Fibroblast of lung (primary cell): ENCODE results near the gene RTCA. TPM values are rescaled to one million over a fixed set of nuclear protein-coding genes. Genes with fewer than 3 reads are reported as not detected.

Source experiments
- DNase-seq, 2 donors: peaks; one replicate each; pipeline versions ENCODE4 v3.0.0 to v3.0.0-alpha.2; 2010; ENCODE audit warnings: low read depth in 2 of 2
- H2AFZ ChIP-seq: 2 replicates; pipeline ENCODE4 v1.5.1; 2012; ENCODE audit warnings: low read length, control low read depth, inconsistent platforms
- H3K27ac ChIP-seq: 2 replicates; pipeline ENCODE4 v1.5.1; 2011; ENCODE audit warnings: low read length, control low read depth; ENCODE audit not compliant: insufficient read depth
- H3K27me3 ChIP-seq: 2 replicates; pipeline ENCODE4 v1.5.1; 2011; ENCODE audit warnings: mild to moderate bottlenecking, low read length; ENCODE audit not compliant: control insufficient read depth, insufficient read depth
- H3K36me3 ChIP-seq: 2 replicates; pipeline ENCODE4 v1.5.1; 2011; ENCODE audit warnings: low read length; ENCODE audit not compliant: control insufficient read depth, insufficient read depth
- H3K4me1 ChIP-seq: 2 replicates; pipeline ENCODE4 v1.5.1; 2011; ENCODE audit warnings: low read length; ENCODE audit not compliant: control insufficient read depth, insufficient read depth; ENCODE audit errors: extremely low read depth
- H3K4me2 ChIP-seq: 2 replicates; pipeline ENCODE4 v1.5.1; 2011; ENCODE audit warnings: low read length, control low read depth; ENCODE audit not compliant: insufficient read depth; ENCODE audit errors: extremely low read depth
- H3K4me3 ChIP-seq, 4 experiments: fragments of 200-600 bp in 1 of 4; sonication (generic) in 1 of 4; replicated peaks in 1 of 4; 2 replicates each; pipeline ENCODE4 v1.5.1; 2011 to 2016; ENCODE audit warnings: low read length in 4 of 4, low read depth in 3 of 4, mild to moderate bottlenecking in 3 of 4, control low read depth in 2 of 4, inconsistent platforms in 1 of 4, mixed read lengths in 1 of 4; ENCODE audit not compliant: insufficient read depth in 1 of 4; ENCODE audit errors: control extremely low read depth in 1 of 4
- H3K79me2 ChIP-seq: 2 replicates; pipeline ENCODE4 v1.5.1; 2012; ENCODE audit warnings: mild to moderate bottlenecking, low read length, inconsistent platforms; ENCODE audit not compliant: control insufficient read depth, insufficient read depth
- H3K9ac ChIP-seq: 2 replicates; pipeline ENCODE4 v1.5.1; 2011; ENCODE audit warnings: mild to moderate bottlenecking, low read length, control low read depth; ENCODE audit not compliant: insufficient read depth
- H3K9me3 ChIP-seq: 2 replicates; pipeline ENCODE4 v1.5.1; 2012; ENCODE audit warnings: low read depth, low read length; ENCODE audit not compliant: control insufficient read depth, insufficient read depth
- H4K20me1 ChIP-seq: 2 replicates; pipeline ENCODE4 v1.5.1; 2011; ENCODE audit warnings: low read length; ENCODE audit not compliant: control insufficient read depth, insufficient read depth; ENCODE audit errors: extremely low read depth
- EZH2 ChIP-seq: IDR thresholded peaks from 2 replicates; pipeline ENCODE4 v1.5.1; 2012; ENCODE audit warnings: low read length, control low read depth, mild to moderate bottlenecking; ENCODE audit errors: missing control alignments
- polyA plus RNA-seq, 2 donors: library from polyadenylated mRNA; depleted of rRNA in 1 of 2; stranded (reverse) in 1 of 2; unstranded in 1 of 2; fragments of >200 nt; gene quantifications; 2 replicates each; pipeline ENCODE4 v1.2.1, GENCODE V29; 2011 to 2012; ENCODE audit warnings: missing spikeins in 1 of 2
- total RNA-seq: library from RNA; depleted of rRNA; stranded (reverse); fragments of >200 nt; gene quantifications from 2 replicates; pipeline ENCODE4 v1.2.1, GENCODE V29; 2014
- TF ChIP-seq, protein P1 (sequence below), 2 donors: IDR thresholded peaks in 1 of 2; conservative IDR thresholded peaks in 1 of 2; 1 replicate in 1 of 2; 2 replicates in 1 of 2; pipeline ENCODE4 v1.5.1; 2011 to 2012; ENCODE audit warnings: low read length in 2 of 2, control low read depth in 1 of 2, inconsistent platforms in 1 of 2, low read depth in 1 of 2, mild to moderate bottlenecking in 1 of 2

Gene RTCA
- total and polyA plus RNA-seq, 2 donors (not counting 1 experiment from before 2014, with no cell fraction given), result 39.2 to 45.9 TPM

DNA sequence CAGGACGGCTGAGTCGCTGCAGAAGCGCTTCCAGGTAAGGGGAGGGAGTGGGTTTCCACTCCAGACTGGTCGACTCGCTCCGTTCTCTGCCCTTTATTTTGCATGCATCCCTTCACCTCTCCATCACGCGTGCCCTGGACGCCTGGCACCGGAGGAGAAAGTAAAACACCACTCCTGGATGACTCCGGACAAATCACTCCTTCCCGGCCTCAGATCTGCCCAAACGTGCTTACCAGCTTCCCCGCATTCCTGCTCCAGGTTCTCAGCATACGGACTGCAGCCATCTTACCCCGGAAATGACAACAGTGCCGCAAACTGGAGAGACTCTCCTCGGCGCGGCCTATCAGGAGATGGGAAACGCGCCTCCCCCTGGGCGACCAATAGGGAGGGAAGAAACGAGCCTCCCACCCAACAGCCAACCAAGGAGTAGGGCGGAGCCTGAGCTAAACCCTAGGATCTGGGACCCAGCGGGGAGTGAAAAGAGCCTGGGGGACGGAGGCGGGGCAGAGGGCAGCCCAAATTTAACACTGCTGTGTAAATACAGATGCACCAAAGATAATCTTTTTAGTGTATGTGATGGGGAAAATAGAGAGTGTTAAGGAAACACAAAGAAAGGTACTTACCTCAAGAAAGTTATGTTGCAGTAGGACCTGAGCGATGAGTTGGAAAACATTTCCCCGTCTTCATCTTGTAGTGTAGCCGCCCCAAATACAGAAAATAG, 16.3 kb upstream of the RTCA start, which contains the start of gene DBT:
DBT (minus strand) TSS at position 298 of the 721 bp plus-strand sequence; CDS start at position 284, 14 bp downstream.
- Histone ChIP-seq H3K9ac (peak within 1 kb of the TSS; percentile 68), H4K20me1 (no peaks in the 10 kb centered on the region), H3K9me3 (no peaks in the 10 kb centered on the region), H3K36me3 (no peaks in the 10 kb centered on the region), H3K4me2 (peak within 1 kb of the TSS; percentile 86), H3K79me2 (peaks cover 7% of the 10 kb centered on the region), H3K27me3 (no peaks in the 10 kb centered on the region), H3K4me3 (peak within 1 kb of the TSS; percentile 76 to 92 (median 80)), H2AFZ (peak within 1 kb of the TSS; percentile 95), H3K4me1 (no peaks in the 10 kb centered on the region), H3K27ac (peak within 1 kb of the TSS; percentile 88)
- TF ChIP-seq EZH2, result no peak
- TF ChIP-seq, protein P1, sequence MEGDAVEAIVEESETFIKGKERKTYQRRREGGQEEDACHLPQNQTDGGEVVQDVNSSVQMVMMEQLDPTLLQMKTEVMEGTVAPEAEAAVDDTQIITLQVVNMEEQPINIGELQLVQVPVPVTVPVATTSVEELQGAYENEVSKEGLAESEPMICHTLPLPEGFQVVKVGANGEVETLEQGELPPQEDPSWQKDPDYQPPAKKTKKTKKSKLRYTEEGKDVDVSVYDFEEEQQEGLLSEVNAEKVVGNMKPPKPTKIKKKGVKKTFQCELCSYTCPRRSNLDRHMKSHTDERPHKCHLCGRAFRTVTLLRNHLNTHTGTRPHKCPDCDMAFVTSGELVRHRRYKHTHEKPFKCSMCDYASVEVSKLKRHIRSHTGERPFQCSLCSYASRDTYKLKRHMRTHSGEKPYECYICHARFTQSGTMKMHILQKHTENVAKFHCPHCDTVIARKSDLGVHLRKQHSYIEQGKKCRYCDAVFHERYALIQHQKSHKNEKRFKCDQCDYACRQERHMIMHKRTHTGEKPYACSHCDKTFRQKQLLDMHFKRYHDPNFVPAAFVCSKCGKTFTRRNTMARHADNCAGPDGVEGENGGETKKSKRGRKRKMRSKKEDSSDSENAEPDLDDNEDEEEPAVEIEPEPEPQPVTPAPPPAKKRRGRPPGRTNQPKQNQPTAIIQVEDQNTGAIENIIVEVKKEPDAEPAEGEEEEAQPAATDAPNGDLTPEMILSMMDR (conservative IDR thresholded peaks at IDR 0.05 in 1 of 2, IDR thresholded peaks at IDR 0.05 in 1 of 2; ENCODE audit: low read depth in 1 of 2, low read length in 2 of 2), result no peak
- DNase-seq, result peak; percentile 94

DNA sequence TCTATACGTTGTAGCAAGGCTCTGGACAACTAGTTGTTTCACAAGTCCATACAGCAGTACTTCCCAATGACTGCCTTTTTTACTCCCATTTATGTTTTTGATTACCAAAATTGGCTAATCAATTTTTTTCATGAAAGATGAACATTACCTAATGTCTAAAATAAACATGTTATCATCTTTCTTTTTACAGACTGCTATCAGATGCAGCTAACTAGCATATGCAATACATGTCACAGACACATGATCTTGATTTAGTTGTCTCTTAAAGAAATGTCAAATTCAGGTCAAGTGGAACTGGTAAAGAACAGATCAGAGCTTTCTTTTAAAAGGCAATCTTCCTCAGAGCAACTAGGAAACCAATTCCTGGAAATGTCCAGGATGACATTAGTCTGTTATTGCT, 15.8 kb upstream of the RTCA start:
- TF ChIP-seq, protein P1 (conservative IDR thresholded peaks at IDR 0.05 in 1 of 2, IDR thresholded peaks at IDR 0.05 in 1 of 2; ENCODE audit: low read depth in 1 of 2, low read length in 2 of 2), result no peak
- TF ChIP-seq EZH2, result no peak
- no peak for DNase-seq
- H3K4me2 ChIP-seq, result peak overlapping the region; percentile 86
- H3K9me3 ChIP-seq, result no peaks in the 10 kb centered on the region
- H3K79me2 ChIP-seq, result peaks cover 7% of the 10 kb centered on the region
- peak overlapping the region; percentile 88 for H3K27ac ChIP-seq
- no peaks in the 10 kb centered on the region for H3K4me1 ChIP-seq
- no peak overlapping the region for H3K9ac ChIP-seq
- peak overlapping the region; percentile 92 for H2AFZ ChIP-seq
- no peaks in the 10 kb centered on the region for H3K27me3 ChIP-seq
- peak overlapping the region in 3 of 4 experiments; percentile 76 to 84 (median 76) for H3K4me3 ChIP-seq
- no peaks in the 10 kb centered on the region for H3K36me3 ChIP-seq
- no peaks in the 10 kb centered on the region for H4K20me1 ChIP-seq

DNA sequence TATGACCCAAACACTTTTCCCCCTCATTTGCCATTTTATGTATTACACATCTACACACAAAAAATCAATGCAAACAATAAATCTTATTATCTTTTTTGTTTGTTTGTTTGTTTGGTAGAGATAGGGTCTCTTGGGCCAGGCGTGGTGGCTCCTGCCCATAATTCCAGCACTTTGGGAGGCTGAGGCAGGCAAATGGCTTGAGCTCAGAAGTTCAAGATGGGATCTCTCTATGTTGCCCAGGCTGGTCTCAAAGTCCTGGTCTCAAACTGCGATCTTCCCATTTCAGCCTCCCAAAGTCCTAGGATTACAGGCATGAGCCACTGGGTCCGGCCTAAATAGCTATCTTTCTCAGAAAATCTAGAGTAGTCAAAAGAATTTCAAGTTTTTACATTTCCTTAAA, 15.2 kb upstream of the RTCA start:
- H3K27me3 ChIP-seq, result no peaks in the 10 kb centered on the region
- no peak overlapping the region for H3K4me2 ChIP-seq
- TF ChIP-seq, protein P1 (conservative IDR thresholded peaks at IDR 0.05 in 1 of 2, IDR thresholded peaks at IDR 0.05 in 1 of 2; ENCODE audit: low read depth in 1 of 2, low read length in 2 of 2), result no peak
- no peak for TF ChIP-seq EZH2
- H3K4me1 ChIP-seq, result no peaks in the 10 kb centered on the region
- DNase-seq, result no peak
- peaks cover 7% of the 10 kb centered on the region for H3K79me2 ChIP-seq
- H3K9me3 ChIP-seq, result no peaks in the 10 kb centered on the region
- no peak overlapping the region for H3K9ac ChIP-seq
- H3K36me3 ChIP-seq, result no peaks in the 10 kb centered on the region
- H3K27ac ChIP-seq, result no peak overlapping the region
- no peak overlapping the region for H3K4me3 ChIP-seq
- H4K20me1 ChIP-seq, result no peaks in the 10 kb centered on the region
- no peak overlapping the region for H2AFZ ChIP-seq
